ENCODE data around the gene EMC1. TPM values are rescaled to one million over a fixed set of nuclear protein-coding genes. Genes with fewer than 3 reads are reported as not detected.
A peak's percentile ranks its signal among the peaks of the same experiment; 100 is the strongest.
"Not testable (repeated sequence)": the region's sequence is repeated elsewhere in the genome, so short reads cannot be mapped to it uniquely, and the experiment has no call there.

The EMC1 gene
- polyA plus RNA-seq, 4 donors, result 46.0 to 50.7 (median 49.1) TPM

DNA sequence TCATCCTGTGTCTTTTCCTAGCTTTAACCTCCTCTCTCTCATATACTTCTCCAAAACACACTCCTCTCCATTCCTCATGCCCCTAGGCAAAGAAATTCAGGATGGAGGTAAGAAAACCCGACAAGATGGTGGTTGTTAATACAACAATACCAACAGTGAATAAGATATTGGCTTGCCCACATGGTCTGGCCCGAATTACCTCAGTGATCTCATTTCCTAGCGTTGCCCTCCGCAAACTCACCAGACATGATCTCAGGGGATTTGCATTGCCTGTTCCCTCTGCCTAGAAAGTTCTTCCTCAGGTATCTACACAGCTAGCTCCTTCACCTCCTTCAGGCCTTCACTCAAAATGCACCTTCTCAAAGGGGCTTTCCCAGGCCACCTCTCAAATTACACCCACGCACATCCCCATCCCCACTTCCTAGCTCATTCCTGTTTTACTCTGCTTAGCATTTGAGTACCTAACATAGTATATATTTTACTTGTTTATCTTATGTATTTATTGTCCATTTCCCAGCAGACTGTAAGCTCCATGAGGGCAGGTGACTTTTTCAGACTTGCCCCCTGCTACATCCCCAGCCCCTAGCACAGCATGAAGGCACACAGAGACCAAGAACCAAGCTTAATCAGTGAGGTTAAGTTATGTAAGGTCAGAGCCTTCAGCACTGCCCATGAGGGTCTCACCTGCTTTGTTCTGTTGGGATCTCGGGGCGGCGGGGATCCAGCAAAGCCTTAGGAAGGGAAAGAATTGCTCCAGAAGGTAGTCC lies 31.1 kb downstream of the EMC1 start:
- DNase-seq (ENCODE audit: low read depth in 4 of 4, low spot score in 3 of 4), result no peak

DNA sequence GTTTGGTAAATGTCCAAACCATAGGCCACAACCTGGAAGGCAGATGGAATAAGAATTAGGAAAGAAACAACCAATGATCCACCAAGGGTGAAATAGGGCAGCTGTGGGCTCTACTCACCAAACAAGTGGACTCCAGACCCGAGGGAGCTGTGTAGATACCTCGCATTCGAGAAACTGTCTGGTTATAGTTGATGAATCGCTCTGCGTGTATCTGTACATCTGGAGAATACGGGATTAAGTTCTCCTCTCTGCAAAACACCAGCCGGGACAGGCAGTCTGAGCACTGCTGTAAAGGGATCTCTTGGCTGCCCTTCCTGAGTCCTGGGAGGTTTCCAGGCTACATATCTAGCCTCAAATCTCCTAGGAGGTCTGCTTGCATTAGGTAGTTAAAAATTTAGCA lies 31.9 kb downstream of the EMC1 start:
- DNase-seq (ENCODE audit: low read depth in 4 of 4, low spot score in 3 of 4), result no peak

DNA sequence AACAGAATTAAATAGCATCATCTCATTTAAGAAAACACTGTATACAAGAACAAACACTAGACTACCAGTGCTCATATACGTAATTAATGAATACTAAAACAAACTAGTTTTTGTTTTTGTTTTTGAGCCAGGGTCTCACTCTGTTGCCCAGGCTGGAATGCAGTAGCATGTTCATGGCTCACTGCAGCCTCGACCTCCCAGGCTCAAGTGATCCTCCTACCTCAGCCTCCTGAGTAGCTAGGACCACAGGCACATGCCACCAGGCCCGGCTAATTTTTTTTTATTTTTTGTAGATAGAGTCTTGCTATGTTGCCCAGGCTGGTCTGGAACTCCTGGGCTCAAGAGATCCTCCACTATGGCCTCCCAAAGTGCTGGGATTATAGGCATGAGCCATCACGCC lies 34.7 kb downstream of the EMC1 start:
- DNase-seq (ENCODE audit: low read depth in 4 of 4, low spot score in 3 of 4), result not testable (repeated sequence)

DNA sequence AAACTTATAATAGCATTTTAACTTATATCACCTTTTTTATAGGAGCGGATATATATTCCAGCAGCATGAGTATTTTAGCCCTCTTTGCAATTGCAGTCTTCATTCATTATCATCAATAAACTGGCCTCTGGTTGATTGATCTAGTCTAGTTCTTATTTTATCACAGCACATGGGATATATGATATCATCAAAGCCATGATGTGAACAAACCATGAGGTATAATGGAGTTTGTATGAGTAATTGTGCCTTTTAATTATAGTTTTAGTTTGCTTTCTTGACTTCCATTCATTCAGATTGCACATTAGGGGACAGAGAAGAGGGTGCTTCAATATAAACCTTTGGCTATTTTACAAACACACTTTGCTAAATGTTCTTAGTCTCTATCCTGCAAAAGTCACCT lies 37.7 kb downstream of the EMC1 start:
- DNase-seq (ENCODE audit: low read depth in 4 of 4, low spot score in 3 of 4), result no peak

DNA sequence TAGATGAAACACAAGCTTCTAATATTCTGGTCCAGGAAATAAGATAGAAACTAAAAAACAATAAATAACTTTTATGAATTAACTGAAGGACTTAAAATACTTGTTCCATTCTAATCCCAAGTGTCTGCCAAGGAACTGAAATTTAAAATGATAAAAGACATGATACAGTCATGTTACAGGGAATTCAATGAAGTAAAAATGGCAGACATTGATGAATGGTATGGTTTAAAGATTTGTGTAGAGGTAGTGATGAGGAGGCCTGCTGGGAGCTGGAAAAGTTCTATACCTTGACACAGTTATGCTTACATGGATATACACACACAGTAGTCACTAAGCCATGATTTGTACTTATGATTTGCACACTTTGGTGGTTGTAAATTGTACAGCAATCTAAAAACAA lies 39.2 kb downstream of the EMC1 start:
- DNase-seq (ENCODE audit: low read depth in 4 of 4, low spot score in 3 of 4), result no peak

DNA sequence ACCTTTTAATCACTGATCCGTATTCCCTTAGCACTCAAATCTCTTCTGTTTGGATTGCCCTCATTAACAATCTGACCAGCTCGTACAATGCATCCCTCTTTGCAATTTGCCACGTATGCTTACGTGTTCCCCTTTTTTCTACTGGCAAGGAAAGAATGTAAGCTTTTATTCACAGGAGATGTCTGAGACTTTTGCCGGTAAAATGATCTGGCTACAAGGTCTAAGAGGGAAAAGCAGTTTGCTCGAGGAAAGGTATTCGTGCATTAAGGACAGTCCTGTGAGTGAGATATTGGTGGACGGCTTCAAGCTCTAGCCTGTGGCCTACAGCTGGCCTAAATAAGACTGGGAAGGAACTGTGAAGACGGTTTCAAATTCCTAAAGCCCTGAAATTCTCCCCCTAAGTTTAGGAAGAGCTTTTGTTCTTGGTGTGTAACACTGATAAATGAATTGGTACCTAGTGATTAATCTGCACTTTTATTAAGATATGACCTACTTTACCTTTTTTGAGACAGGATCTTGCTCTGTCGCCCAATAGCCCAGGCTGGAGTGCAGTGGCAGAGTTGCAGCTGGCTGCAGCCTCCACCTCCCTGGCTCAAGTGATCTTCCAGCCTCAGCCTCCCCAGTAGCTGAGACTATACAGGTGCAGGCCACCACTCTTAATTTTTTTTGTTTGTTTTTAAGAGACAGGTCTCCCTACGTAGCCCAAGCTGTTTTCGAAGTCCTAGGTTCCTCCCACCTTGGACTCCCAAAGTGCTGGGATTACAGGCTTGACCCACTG lies 40.4 kb downstream of the EMC1 start:
- DNase-seq (ENCODE audit: low read depth in 4 of 4, low spot score in 3 of 4), result no peak

DNA sequence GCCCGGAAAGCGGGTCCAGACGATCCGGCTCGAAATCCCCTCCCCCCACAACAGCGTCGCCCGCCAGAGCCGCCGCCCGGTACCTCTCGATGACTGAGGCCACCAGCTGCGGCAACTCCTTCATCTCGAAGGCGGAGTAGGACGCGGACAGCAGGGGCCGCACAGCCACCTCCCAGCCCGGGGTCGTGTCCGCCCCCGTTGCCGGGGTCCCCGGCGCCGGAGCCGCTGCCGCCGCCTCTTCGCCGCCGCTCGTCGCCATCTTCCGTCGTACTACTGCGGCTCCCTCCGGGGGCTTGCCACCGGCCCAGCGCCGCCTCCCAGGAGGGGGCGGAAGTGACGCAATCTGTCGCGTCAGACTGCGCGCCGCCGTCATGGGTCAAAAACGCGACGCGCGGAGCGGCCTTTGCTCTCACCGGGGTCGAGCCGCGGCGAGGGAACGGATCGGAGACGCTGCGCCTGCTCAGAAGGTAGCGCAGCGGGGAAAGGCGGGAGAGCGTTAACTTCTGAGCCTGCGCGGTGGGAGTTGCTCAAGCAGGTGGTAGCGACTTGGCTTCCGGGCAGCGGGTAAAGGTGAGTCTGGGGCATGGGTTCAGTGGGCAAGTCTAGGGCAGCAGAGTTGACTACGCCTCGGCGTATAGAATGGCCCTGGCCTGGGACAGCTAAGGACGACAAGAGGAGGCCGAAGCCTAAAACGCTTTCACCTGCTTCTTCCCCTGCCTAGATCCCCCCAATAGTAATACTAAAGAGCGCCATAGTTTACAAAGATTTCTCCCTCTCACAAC lies 41.1 kb downstream of the EMC1 start, which contains the start of gene UBR4:
UBR4 (minus strand) TSS at position 277 of the 782 bp plus-strand sequence; CDS start at position 259, 18 bp downstream.
- peak; percentile 89 to 94 (median 90) for DNase-seq (ENCODE audit: low read depth in 4 of 4, low spot score in 3 of 4)

DNA sequence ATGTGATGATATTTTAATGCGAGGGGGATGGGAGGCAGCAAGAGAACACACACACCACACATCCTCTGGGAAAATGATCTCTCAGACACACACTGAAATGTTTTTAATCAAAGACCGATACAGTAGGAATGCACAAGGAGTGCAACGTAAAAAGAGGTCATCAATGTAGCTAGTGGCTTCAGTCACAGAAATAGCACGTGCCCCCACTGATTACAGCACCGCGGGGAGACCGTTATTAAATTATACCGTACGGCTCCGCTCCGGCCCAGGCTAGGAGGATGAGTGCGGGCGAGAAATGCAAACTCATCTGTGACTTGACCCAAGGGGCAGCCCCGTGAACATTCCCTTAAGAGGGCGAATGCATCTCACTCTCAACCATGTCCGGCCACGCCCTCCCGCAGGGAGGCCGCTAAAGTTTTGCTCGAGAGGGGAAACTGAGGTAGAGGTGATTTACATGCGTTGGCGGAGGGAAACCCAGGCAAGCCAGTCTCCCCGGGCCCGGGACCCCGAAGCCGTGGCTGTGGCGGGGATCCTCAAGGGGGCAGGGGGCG lies 41.8 kb downstream of the EMC1 start:
- peak in 1 of 4 donors; percentile 21 for DNase-seq (ENCODE audit: low read depth in 4 of 4, low spot score in 3 of 4)

DNA sequence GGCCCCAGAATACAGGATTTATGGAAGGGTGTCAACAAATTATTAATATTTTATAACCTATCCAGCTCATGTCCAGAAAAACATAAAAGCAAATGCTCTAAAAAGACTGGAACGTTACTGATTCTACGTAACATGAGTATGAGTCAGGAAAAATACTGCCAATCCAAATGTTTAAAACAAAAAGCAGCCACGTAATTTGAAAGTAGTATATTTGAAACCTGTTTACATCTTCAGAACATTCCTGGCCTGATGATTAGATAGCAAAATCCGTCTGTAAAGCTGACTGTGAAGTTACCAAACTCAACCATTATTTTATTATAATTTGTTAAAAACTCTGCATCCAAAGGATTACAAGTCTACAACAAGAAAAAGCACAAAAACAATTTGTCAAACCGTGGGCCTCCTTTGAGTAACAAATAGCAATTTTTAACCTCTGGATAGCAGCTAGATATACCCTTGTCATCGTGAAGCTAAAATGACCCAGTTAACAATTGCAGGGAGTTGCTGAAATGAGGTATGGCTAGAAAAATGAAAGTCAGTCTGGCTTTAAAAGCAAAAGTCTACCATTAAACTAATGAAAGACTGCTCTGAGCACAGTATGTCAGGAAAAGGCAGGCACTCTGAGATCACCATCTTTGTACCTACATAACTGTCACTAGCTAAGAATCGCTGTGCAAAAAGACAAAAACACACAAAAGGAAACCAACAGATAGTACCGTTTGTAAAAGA lies 42.5 kb downstream of the EMC1 start:
- DNase-seq (ENCODE audit: low read depth in 4 of 4, low spot score in 3 of 4), result no peak

DNA sequence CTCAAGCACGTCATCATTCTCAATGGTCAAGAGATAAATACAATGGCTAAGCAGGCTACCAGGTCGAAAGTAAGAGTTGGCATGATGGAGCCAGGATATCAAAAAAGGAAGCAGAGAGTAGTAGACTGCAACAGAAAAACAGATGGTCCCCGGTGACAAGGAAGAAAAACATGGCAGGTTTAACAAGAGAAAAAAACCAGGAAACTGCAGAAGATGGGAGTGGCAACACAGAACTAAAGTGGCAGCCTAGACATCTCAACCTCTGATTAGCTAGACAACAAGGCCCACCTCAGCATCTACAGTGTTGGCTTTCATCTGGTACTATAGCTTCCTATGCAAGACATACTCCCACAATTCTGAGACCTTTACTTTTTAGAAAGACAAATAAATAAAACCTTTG lies 44.4 kb downstream of the EMC1 start:
- no peak for DNase-seq (ENCODE audit: low read depth in 4 of 4, low spot score in 3 of 4)

DNA sequence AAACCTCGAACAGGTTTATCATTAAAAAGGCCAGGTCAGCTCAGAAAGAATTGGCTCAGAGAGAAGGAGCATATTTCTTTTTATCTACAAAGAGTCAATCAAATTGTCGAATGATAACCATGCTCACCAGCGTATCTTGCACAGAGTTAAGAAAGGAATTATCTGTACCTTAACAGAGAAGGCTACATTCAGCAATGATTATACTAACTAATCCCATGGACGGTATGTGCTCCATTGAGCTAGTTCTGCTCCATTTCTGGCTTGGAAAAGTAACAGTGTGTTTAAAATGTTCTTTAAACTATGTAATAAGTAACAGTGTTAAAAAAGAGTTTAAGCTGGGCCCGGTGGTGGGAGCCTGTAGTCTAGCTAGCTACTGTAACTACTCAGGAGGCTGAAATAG lies 45.5 kb downstream of the EMC1 start:
- no peak for DNase-seq (ENCODE audit: low read depth in 4 of 4, low spot score in 3 of 4)

DNA sequence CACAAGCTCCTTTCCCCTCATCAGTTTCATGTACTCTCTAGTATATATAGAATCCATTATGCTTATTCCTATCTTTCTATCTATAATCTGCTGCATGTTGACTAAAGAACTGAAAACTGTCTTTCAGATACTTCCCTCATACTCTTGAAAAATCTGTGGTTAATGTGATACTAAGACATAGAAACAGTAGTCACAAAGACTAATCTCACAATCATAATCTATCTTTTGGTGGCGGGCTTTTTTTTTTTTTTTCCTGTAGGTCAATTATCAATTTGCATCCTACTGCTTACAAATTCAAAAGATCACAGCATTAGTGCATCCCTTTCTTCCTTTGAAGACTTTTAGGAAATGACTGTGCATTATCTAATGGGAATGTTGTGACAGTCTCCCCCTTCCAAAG lies 45.9 kb downstream of the EMC1 start:
- DNase-seq (ENCODE audit: low read depth in 4 of 4, low spot score in 3 of 4), result no peak

DNA sequence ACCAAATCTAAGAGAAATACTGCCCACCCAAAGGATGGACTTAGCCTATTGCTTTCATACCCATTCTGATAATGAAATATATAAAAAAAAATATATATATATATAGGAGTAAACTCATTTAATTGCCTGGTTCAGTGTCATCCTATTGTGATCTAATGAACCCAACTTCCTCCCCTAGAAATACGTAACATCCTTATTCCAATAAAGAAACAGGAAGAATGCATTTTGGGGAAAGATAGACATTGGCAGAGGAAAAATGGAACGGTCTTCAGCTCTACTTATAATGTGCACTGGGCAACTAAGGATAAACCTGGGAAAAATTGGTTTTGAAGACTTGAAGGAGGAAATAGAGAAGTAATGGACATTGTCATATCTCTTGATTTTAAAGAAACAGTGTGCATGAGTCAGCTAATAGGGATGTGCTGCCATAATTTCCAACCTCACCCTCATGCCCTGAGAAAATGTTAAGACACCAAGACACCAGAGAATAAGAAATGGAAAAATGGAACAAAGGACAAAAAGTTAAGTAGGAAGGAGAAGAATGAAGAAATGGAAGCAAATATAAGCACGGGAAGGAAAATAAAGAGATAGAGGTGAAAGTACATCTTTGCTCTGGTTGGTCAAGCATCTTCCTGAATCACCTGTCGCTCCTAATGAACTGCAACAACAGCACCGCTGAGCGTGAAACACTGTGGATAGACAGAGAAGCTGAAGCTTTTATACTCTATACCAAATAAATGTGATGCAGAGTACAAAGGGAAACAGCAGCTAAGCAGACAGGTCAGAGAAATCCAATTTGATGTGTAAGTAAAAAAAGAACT lies 46.7 kb downstream of the EMC1 start:
- DNase-seq (ENCODE audit: low read depth in 4 of 4, low spot score in 3 of 4), result no peak

DNA sequence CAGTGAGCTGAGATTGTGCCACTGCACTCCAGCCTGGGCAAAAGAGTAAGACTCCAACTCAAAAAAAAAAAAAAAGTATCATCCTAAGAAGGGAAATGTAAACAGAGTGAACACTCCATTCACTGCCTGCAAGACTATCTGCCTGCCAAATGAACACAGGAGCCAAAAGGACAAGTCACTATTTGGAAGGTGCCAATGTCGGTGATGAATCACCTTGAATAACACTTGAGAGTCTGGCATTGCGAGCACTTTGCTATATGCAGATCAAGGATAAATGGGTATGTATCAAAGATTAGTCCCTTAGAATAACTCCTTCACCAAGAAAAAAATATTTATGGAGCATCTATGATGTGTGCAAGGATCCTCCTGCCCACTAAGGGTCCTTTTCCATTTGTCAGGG lies 47.9 kb downstream of the EMC1 start:
- DNase-seq (ENCODE audit: low read depth in 4 of 4, low spot score in 3 of 4), result no peak

DNA sequence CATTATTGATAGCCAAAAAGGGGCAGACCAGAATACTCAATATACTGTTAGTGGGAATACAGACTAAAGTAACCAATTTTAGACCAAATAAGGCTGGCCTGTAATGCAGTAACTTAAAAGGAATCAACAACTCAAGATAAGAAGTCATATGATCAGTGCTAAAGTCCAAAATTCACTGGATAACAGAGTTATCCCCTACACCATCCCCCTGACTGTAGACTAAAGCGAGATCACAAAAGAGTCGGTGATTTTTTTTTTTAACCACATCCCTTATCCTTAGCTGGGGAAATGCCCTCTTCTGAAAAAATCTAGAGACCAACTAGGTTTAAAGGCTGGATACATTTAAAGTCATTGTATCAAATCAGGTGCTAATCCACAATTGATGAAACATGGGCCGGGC lies 48.9 kb downstream of the EMC1 start:
- DNase-seq (ENCODE audit: low read depth in 4 of 4, low spot score in 3 of 4), result no peak

DNA sequence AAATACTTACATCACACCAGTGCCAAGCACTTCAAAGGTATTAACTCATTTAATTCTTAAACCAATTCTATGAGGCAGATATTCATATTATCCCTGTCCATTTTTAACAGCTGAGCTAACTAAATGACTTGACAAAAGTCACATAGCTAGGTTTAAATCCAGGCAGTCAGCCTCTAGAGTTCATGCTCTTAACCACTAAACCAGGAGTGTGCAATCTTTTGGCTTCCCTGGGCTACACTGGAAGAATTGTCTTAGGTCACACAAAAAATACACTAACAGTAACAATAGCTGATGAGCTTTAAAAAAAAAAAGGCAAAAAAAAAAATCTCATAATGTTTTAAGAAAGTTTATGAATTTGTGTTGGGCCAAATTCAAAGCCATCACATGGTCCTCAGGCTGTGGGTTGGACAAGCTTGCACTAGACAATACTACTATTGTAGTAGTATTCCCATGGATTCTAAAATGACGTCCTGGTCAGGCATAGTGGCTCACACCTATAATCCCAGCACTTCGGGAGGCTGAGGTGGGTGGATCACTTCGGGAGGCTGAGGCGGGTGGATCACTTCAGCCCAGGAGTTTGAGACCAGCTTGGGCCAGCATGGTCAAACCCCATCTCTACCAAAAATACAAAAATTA lies 51.2 kb downstream of the EMC1 start:
- DNase-seq (ENCODE audit: low read depth in 4 of 4, low spot score in 3 of 4), result no peak

DNA sequence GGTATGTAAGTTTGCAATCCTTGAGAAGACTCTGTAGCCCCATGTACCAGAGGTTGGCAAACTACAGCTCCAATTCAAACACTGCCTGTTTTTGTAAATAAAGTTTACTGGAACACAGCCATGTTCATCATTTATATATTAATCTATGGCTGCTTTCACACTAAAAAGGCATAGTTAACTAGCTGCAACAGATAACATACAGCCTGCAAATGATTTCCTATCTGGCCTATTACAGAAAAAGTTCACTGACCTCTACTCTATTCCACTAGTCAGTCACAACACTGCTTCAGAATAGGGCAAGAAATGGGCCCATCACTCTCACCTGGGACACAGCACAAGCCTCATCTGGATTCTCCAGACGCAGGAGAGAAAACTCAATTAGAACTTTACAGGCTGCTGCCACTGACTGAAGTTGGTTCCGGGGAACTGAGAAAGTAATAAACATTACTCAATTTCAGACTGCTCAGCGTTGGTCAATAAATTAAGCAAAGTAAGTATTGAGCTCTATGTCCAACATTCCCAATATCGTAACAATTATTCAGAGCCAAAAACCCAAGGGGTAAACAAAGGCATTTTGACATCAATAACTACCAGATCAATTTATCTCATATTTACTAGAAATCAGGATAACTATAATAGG lies 51.9 kb downstream of the EMC1 start:
- DNase-seq (ENCODE audit: low read depth in 4 of 4, low spot score in 3 of 4), result no peak

DNA sequence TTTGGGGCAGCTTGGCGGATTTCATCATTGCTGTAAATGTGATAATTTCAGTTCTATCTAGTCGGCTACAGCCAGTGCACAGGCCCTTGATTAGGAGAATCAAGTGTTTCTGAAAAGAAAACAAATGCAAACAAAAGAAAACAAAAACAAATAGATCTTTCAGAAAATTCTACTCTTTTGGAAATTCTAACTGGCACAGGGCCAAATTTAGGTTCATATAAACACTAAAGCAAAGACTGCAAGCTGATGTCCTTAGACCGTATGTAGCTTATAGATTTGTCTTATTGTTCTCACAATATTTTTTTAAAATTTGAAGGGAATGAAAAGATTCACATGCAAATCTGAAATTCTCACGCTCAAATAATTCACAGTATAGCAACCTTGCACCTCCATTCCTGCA lies 52.5 kb downstream of the EMC1 start:
- no peak for DNase-seq (ENCODE audit: low read depth in 4 of 4, low spot score in 3 of 4)

Data from right renal pelvis (tissue), 4 donors.